GM23338 (cell line): ENCODE results near the gene AP1S1. TPM values are rescaled to one million over a fixed set of nuclear protein-coding genes. Genes with fewer than 3 reads are reported as not detected.

Source experiments
- ETS1 ChIP-seq: IDR thresholded peaks from 2 replicates; pipeline ENCODE4 v1.6.1; 2016; ENCODE audit warnings: antibody characterized with exemption
- EZH2 ChIP-seq: fragments of 200-600 bp; sonication (generic); IDR thresholded peaks from one replicate; pipeline ENCODE4 v1.8.0; 2017; ENCODE audit warnings: antibody characterized with exemption, mild to moderate bottlenecking, low read depth; ENCODE audit not compliant: unreplicated experiment
- EZH2phosphoT487 ChIP-seq: fragments of 200-600 bp; sonication (generic); IDR thresholded peaks from one replicate; pipeline ENCODE4 v1.8.1; 2018; ENCODE audit warnings: antibody characterized with exemption; ENCODE audit not compliant: unreplicated experiment
- JUNB ChIP-seq: IDR thresholded peaks from one replicate; pipeline ENCODE4 v1.6.1; 2016; ENCODE audit warnings: antibody characterized with exemption; ENCODE audit not compliant: unreplicated experiment
- NANOG ChIP-seq: IDR thresholded peaks from 2 replicates; pipeline ENCODE4 v1.6.1; 2016; ENCODE audit warnings: antibody characterized with exemption, borderline replicate concordance
- POLR2AphosphoS5 ChIP-seq: IDR thresholded peaks from 2 replicates; pipeline ENCODE4 v1.6.1; 2016; ENCODE audit warnings: antibody characterized with exemption, low read depth
- STAT1 ChIP-seq: IDR thresholded peaks from one replicate; pipeline ENCODE4 v1.6.1; 2016; ENCODE audit warnings: antibody characterized with exemption; ENCODE audit not compliant: unreplicated experiment
- ZNF331 ChIP-seq: fragments of 250-450 bp; sonication (Bioruptor Pico); IDR thresholded peaks from 2 replicates; pipeline ENCODE4 v1.5.0; 2020; ENCODE audit warnings: low read depth, mild to moderate bottlenecking, moderate library complexity
- ZNF462 ChIP-seq: fragments of 250-450 bp; sonication (Bioruptor Pico); IDR thresholded peaks from 2 replicates; pipeline ENCODE4 v1.5.0; 2020; ENCODE audit warnings: mild to moderate bottlenecking, moderate library complexity
- polyA plus RNA-seq: library from polyadenylated mRNA; unstranded; fragments of >200 nt; fragmentation: Nextera tagmentation; extraction: Ambion mirVana; gene quantifications from 2 replicates; pipeline ENCODE4 v1.2.1, GENCODE V29; 2016
- total RNA-seq: library from RNA; depleted of rRNA; stranded (reverse); fragments of >200 nt; shearing (Covaris generic); gene quantifications from 2 replicates; pipeline ENCODE4 v1.2.3, GENCODE V29; 2014
- TF ChIP-seq, protein P1 (sequence below): IDR thresholded peaks from one replicate; pipeline ENCODE4 v1.6.1; 2018; ENCODE audit warnings: antibody characterized with exemption; ENCODE audit not compliant: unreplicated experiment

Gene AP1S1
- total and polyA plus RNA-seq, 2 experiments from 2014 or later: 11.5 to 60.6 TPM

DNA sequence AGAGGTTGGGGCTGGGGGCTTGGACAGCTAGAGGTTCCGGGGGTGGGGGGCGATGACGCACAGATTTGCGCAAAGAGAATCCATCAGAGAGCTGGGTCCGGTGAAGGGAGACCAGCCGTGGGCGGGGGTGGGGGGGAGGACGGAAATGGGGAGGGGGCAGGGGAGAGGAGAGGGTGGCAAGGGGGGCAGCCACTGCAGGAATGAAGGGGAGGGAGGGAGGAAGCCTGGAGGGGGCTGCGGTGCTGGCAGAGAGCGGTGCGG lies 12.3 kb downstream of the AP1S1 start (continued):
- TF ChIP-seq ZNF462 (CRISPR knock-in tag) (no peak), EZH2 (no peak), ZNF331 (CRISPR knock-in tag) (no peak), POLR2AphosphoS5 (no peak), JUNB (no peak), ETS1 (no peak), EZH2phosphoT487 (no peak), NANOG (no peak), STAT1 (no peak)
- TF ChIP-seq, protein P1, sequence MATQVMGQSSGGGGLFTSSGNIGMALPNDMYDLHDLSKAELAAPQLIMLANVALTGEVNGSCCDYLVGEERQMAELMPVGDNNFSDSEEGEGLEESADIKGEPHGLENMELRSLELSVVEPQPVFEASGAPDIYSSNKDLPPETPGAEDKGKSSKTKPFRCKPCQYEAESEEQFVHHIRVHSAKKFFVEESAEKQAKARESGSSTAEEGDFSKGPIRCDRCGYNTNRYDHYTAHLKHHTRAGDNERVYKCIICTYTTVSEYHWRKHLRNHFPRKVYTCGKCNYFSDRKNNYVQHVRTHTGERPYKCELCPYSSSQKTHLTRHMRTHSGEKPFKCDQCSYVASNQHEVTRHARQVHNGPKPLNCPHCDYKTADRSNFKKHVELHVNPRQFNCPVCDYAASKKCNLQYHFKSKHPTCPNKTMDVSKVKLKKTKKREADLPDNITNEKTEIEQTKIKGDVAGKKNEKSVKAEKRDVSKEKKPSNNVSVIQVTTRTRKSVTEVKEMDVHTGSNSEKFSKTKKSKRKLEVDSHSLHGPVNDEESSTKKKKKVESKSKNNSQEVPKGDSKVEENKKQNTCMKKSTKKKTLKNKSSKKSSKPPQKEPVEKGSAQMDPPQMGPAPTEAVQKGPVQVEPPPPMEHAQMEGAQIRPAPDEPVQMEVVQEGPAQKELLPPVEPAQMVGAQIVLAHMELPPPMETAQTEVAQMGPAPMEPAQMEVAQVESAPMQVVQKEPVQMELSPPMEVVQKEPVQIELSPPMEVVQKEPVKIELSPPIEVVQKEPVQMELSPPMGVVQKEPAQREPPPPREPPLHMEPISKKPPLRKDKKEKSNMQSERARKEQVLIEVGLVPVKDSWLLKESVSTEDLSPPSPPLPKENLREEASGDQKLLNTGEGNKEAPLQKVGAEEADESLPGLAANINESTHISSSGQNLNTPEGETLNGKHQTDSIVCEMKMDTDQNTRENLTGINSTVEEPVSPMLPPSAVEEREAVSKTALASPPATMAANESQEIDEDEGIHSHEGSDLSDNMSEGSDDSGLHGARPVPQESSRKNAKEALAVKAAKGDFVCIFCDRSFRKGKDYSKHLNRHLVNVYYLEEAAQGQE: no peak
